Liver (tissue), 3 donors: ENCODE data around the gene RBKS.

Experiments
- CTCF ChIP-seq: fragments of 150-350 bp; IDR thresholded peaks from 2 replicates; pipeline ENCODE4 v1.5.1; 2017; ENCODE audit warnings: improper control_type of control experiment, low read depth, low read length; ENCODE audit not compliant: missing input control
- HNF4A ChIP-seq, 2 donors: conservative IDR thresholded peaks; 2 replicates each; pipeline ENCODE4 v1.6.1; 2016; ENCODE audit warnings: antibody characterized with exemption in 2 of 2, mild to moderate bottlenecking in 2 of 2
- RXRA ChIP-seq, 2 donors: IDR thresholded peaks; 2 replicates each; pipeline ENCODE4 v1.6.1; 2017 to 2018; ENCODE audit warnings: antibody characterized with exemption in 2 of 2, mild to moderate bottlenecking in 1 of 2
- TAF1 ChIP-seq: conservative IDR thresholded peaks from 2 replicates; pipeline ENCODE4 v1.6.1; 2016; ENCODE audit warnings: antibody characterized with exemption, mild to moderate bottlenecking
- TF ChIP-seq, protein P1 (sequence below): IDR thresholded peaks from 2 replicates; pipeline ENCODE4 v1.6.1; 2016; ENCODE audit warnings: antibody characterized with exemption
- donor health status: healthy.
- donor health status: healthy.

GRCh38 chr2:27736031-27736889, 153.9 kb downstream of the RBKS start:
- TF ChIP-seq, protein P1, sequence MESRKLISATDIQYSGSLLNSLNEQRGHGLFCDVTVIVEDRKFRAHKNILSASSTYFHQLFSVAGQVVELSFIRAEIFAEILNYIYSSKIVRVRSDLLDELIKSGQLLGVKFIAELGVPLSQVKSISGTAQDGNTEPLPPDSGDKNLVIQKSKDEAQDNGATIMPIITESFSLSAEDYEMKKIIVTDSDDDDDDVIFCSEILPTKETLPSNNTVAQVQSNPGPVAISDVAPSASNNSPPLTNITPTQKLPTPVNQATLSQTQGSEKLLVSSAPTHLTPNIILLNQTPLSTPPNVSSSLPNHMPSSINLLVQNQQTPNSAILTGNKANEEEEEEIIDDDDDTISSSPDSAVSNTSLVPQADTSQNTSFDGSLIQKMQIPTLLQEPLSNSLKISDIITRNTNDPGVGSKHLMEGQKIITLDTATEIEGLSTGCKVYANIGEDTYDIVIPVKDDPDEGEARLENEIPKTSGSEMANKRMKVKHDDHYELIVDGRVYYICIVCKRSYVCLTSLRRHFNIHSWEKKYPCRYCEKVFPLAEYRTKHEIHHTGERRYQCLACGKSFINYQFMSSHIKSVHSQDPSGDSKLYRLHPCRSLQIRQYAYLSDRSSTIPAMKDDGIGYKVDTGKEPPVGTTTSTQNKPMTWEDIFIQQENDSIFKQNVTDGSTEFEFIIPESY: no peak
- no peak for TF ChIP-seq CTCF
- TF ChIP-seq HNF4A (conservative IDR thresholded peaks at IDR 0.05): peak; percentile 7 to 44
- peak; percentile 71 to 86 for TF ChIP-seq RXRA (IDR thresholded peaks at IDR 0.05)
- TF ChIP-seq TAF1: no peak
